ENCODE data around the gene MTSS2.

DNA sequence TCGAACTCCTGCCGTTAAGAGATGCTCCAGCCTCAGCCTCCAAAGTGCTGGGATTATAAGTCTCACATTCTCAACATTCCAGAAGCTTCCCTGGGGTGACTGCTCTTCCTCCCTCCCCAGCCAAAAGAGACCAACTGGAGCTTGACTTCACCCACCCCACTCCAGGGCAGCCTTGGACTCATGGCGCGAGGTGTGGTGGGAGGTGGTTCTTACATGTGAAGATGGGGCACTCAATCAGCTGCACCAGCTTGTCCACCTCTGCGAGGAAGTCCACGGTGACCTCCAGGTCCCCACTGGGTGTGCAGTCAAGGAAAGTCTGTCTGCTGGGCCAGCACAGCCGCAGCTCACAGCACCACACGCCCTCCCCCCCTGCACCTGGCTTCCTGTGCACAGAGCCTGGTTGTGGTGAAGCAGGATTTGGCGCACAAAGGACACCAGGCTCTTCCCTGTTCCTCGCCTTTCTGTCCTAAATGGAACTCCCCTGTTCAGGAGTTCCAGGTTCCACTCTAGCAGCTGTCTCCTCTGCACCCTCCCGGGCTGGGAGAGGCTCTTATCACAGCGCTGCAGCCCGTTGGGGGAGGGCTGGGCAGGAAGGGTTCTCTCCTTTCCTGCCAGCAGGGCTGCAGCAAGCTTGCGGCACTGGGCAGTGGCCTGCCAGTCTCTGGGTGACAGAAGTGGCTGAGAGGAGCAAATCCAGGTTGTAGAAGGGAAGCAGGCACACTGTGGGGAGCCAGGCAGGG is 9.6 kb upstream of the MTSS2 start:
- TF ChIP-seq FOXK2 (IDR thresholded peaks at IDR 0.05) (no peak), ZNF384 (IDR thresholded peaks at IDR 0.05) (no peak), HDGF (IDR thresholded peaks at IDR 0.05; ENCODE audit: borderline replicate concordance) (no peak), BHLHE40 (IDR thresholded peaks at IDR 0.05; ENCODE audit: borderline replicate concordance) (no peak), ELF4 (IDR thresholded peaks at IDR 0.05) (no peak), SUZ12 (IDR thresholded peaks at IDR 0.05) (no peak), FOXM1 (IDR thresholded peaks at IDR 0.05; ENCODE audit: borderline replicate concordance) (no peak), SP1 (IDR thresholded peaks at IDR 0.05) (no peak), FOXA1 (IDR thresholded peaks at IDR 0.05) (no peak), ARNT (IDR thresholded peaks at IDR 0.05) (no peak), TARDBP (IDR thresholded peaks at IDR 0.05) (no peak), NFRKB (IDR thresholded peaks at IDR 0.05) (no peak)
- TF ChIP-seq, protein P1, sequence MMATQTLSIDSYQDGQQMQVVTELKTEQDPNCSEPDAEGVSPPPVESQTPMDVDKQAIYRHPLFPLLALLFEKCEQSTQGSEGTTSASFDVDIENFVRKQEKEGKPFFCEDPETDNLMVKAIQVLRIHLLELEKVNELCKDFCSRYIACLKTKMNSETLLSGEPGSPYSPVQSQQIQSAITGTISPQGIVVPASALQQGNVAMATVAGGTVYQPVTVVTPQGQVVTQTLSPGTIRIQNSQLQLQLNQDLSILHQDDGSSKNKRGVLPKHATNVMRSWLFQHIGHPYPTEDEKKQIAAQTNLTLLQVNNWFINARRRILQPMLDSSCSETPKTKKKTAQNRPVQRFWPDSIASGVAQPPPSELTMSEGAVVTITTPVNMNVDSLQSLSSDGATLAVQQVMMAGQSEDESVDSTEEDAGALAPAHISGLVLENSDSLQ (IDR thresholded peaks at IDR 0.05) = no peak

Data from HEK293T (cell line).